Ecto neural progenitor cell (in vitro differentiated cells): Measurements from ENCODE around the gene DHRS12.

Experiments
- DNase-seq: peaks from one replicate; pipeline ENCODE4 v3.0.0-alpha.2; 2018; ENCODE audit warnings: low spot score

Gene DHRS12

DNA sequence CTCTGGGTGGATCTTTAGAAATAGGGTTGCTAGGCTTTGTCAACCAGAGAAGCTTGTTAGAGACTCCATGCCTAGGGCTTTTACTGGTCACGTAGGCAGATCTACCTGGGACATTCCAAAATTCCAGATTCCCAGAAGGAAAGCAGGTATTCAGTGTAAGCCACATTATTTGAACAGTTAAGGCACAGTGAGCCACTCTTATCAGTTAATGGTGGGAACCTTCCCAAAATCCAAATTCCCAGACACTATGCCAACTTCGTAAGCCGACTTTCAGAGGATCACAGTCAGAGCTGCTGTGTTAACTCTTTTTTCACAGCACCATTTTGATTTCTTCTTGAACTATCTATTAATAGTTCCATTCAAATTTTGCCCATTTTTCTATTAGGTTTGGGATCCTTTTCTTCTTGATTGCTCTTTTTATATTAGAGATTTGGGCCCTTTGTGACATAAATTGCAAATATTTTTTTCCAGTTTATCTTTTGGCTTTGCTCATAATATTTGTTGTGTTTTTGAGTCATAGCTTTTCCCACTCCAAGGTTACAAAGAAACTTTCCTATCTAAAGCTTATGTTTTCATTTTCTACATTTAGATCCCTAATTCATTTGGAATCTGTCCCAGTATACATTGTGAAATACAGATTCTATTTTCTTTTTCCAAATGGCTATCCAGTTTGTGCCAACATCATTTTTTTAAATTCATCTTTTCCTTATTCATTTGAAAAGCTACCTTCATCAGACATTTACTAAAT is 77.3 kb downstream of the DHRS12 start:
- no peak for DNase-seq

DNA sequence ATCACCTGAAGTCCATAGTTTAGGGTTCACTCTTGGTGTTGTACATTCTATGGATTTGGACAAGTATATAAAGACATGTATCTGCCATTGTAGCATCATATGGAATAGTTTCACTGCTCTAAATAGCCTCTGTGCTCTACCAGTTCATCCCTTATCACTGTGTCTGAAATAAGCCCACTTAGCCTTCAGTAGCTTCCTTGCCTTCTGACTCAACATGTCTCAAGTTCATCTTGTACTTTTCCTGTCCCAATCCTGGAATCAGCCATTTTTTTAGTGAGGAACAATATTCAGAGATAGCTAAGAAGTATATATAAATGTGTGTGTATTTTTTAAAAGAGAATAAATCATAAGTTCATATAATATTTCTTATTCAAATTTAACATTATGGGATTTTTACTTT is 79.2 kb downstream of the DHRS12 start:
- no peak for DNase-seq

DNA sequence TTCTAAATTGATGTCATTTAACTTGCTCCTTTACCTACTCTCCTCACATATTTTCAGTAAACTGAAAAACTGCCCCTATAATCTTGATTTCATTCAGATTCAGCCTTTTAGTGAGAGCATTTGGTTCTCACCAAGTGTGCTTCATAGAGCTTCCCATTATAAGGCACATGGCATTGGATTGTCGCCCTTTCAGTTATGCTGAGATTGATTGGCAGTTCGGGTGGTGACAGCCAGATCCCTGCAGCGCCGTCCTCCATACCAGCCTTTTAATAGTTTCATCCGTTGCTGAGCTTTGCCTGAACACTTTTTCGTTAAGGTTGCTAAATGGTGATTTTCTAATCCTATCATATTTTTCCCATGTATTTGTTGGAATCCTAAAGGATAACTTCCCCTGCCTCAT is 80.4 kb downstream of the DHRS12 start:
- no peak for DNase-seq

DNA sequence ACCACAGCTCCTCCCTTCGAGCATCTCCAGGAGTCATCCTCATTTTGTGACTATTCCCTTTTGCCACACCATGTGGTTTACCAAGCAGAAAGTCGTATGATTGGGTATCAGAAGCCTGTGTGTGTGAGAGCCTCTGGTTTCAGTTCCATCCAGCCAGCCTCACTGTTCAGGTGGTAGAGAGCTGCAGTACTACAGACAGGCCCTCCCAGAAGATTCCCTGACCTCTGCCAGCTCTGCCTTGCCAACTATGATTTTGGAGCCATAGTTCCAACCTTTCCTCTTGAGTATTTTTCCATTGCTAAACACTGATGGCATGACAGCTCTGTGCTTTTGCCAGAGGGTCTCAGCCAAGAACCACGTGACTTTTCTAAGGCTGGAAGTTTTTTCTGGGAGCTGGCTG is 82.5 kb downstream of the DHRS12 start:
- DNase-seq, result no peak

DNA sequence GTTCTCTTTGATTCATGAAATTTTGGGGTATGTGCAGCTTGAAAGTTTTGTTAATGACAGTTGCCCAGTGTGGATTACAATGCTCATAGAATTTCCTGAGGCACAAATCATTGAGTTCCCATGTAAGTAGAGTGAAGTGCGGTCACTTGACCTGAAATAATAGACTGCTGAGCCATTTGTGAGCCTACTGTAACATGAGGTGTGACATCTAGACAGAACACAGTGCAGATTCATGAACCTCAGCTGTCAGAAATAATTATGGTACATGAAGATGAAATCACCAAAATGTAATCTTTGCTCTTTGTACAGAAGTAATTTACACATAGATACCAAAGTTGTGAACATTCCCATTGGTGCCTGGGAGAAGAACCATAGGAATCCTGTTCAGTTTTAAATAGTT is 84.6 kb downstream of the DHRS12 start:
- DNase-seq, result no peak
